Forelimb muscle (tissue), 1 donor: ENCODE data around the gene S100Z. TPM values are rescaled to one million over a fixed set of nuclear protein-coding genes. Genes with fewer than 3 reads are reported as not detected.

ENCODE experiments used
- DNase-seq: peaks from one replicate; pipeline ENCODE4 v3.0.0-alpha.2; 2013; ENCODE audit warnings: low read depth
- polyA plus RNA-seq: library from polyadenylated mRNA; unstranded; fragments of 120-200 nt; gene quantifications from one replicate; pipeline ENCODE4 v1.2.1, GENCODE V29; 2013; ENCODE audit not compliant: insufficient read length

Gene S100Z
- polyA plus RNA-seq, 1 donor: 0.20 TPM

DNA sequence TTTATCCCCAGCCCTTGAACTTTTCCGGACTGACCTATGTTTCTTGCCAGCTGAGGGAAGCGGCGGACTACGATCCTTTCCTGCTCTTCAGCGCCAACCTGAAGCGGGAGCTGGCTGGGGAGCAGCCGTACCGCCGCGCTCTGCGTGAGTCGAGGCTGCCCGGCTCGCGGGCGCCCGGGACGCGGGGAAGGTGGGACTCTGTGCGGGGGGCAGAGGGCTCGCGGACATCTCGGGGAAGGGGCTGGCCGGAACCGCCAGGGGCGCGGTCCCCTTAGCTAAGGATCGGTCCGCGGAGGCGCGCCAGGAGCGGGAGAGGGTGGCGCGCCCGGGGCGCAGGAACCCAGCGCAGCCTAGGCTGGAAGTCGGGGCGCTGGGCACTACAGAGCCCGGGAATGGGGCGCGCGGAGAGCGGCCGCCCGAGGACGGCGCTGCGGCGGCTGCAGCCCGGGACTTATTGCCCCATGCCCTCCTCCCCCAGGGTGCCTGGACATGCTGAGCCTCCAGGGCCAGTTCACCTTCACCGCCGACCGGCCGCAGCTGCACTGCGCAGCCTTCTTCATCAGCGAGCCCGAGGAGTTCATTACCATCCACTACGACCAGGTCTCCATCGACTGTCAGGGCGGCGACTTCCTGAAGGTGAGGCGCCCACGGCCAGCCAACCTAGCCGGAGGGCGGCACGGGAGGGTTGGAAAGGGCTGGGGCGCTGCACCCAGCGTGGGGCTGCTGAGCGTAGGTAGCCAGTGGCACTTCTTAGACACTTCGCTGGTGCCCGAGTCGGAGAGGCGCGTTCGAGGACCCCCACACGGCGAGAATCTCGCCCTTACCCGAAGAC, 104.0 kb downstream of the S100Z start:
- no peak for DNase-seq

DNA sequence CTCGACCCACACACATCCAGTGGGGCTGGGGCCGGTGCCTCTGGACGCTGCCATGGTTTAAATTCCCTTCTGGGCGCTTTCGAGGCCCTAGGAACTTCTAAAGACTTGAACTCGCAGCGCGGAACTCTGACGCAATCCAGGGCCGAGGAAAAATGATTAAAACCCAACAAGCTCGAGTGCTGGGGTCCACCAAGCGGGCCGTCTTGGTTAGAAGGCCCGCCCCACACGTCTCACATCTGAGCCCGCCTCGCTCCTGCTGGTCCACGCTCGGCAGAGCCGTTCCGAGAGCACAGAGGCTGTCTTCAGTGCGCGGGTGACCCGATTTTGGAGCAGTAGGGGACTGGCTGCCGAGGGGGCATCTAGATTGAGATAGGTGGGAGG, 104.6 kb downstream of the S100Z start:
- DNase-seq: no peak

DNA sequence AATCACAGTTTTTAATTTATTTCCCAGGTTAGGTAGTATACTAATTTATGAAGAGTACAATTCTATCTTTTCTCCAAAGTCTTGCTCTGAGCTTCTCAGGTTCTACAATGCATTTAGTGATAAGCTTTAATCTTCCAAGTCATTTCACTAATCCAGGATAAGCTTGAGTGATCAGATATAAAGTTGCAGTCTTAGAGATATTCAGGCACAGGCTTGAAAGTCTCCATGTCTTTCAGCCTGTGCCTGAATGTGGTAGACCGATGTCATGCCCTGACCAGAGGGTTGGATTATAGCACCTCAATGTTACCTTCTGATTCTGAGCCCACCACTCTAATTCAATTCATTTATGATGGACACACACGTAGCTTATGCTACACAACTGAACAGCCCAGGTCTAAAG, 106.2 kb downstream of the S100Z start:
- no peak for DNase-seq

DNA sequence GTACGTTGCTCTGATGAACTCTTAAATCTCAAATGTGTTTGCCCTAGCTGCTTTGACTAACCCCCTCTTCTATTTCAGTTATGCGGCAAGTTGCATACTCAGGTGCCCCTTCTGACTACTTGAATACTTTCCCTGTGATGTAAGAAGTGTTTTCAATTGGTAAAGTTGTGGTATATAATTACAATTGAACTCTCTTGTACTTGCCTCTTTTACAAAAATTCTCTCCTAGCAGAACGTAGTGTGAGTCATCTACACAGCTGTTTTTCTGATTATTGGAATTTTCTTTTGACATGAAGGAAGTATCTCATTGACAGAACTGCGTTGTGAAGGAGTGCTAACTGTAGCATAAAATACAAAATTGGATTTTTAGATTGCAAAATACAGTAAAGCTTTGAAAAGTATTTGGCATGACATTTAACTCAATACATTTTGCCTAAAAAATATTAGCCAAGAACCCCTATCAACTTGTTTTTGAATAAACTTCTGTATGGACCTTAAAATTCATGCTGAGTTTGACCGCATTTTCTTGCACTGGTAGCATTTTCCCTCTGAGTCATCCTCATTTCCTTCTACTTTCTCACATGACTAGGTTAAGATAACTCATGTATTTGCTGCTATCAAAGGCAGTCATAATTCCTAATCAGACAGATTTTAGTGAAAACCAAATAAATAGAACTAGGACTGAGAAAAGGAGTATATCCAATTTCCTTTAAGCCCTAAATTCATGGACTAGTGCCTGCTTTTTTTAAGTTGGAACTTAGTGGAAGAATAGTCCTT, 109.4 kb downstream of the S100Z start:
- no peak for DNase-seq

DNA sequence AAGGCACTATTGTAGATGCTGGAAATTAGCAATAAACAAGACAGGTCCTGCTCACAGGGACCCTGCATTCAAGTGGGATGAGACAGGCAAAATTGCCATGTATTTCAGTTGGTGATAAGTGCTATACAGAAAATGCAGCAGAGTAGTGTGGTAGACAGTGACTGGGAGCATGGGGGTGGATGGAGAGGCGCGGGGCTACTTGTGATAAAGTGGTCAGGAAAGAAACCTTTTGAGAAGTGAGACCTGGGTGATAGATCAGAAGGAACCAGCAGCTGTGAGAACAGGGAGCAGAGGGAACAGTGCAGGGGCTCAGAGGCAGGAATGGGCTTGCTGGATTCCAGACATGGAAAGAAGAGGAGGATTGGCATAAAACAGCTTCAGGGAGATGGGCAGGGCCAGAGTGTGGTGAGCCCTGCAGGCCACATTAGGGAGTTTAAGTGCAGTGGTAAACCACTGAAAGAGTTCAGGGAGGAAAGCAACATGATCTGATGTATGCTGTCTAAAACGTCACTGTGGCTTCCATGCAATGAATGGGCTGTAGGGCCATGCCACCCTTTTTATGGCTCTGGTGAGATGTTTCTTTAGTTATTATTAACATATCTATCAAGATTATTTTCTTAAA, 110.3 kb downstream of the S100Z start:
- DNase-seq: no peak

DNA sequence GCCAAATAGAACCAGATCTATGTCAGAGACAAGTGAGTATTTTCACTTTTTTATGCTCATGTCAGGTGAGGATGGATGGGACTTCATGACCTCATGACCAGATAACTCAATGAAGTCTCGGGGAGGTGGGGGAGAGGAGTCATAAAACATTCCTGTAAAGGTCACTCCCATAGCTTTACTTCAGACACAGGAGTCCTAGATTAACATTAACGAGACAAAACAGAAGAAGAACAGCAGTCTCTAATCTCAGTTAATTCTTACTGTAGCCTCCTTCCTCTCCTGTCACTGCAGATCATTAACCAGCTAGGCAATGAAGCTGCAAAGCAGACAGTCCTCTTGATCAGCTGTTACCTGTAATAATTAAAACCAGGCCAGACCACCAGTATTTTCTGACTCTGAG, 114.2 kb downstream of the S100Z start:
- DNase-seq: no peak

Other genes with a start within 250 kb of the S100Z start
- 0.63 TPM for gene F2RL2, start 226.6 kb upstream of the S100Z start, polyA plus RNA-seq
- 16.6 TPM for gene F2R, start 133.9 kb upstream of the S100Z start, polyA plus RNA-seq
- 0.32 TPM for gene F2RL1, start 31.0 kb upstream of the S100Z start, polyA plus RNA-seq
- 0.67 TPM for gene CRHBP, start 103.0 kb downstream of the S100Z start, polyA plus RNA-seq
- 14.4 TPM for gene AGGF1, start 180.4 kb downstream of the S100Z start, polyA plus RNA-seq
- gene ZBED3, start 237.3 kb downstream of the S100Z start, polyA plus RNA-seq: 7.3 TPM